HG03520 (cell line): ENCODE data around the gene METTL18.
"Not testable (repeated sequence)": the region's sequence is repeated elsewhere in the genome, so short reads cannot be mapped to it uniquely, and the experiment has no call there.

Experiments used
- ATAC-seq: cut with Tn5 transposase; IDR thresholded peaks from one replicate; pipeline ENCODE4 v1.9.1; 2021; ENCODE audit warnings: mild to moderate bottlenecking, moderate library complexity; ENCODE audit not compliant: unreplicated experiment

METTL18 gene

DNA sequence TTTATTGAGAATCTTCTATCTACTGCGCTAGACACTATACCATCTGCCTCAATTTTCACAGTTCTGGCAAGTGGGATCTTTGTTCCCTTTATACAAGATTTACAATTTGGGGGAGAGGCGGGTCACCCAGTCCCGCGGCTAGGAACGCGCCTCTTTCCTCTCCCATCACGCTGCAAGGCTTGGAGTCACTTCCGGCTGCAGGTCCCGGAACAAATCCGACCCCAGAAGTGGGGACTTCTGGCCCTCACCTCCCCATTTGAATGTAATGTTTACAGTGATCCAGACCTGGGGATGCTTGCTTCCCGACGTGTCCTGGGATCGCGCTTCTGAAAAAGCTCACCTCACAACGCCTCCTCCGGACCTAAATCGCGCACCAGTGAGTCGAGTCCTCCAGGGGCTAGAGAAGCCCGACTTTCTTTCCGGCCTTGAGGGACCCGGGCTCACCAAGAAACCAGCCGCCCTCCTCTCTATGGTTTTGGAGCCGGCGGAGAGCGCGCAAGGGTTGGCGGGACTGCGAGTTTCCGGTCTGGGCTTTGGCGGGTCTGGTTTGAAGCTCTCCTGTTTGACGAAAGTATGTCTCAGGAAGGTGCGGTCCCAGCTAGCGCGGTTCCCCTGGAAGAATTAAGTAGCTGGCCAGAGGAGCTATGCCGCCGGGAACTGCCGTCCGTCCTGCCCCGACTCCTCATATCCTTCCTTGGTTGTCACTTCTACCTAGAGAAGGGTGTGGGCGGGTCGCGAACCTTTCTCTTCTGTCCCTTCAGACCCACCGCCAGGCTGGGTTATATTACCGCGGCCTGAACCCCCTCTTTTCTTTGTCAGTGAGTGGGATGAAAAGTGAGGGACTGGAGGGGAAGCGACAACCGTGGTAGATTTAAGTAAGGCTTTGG lies at the start of gene METTL18:
TSS of gene METTL18 (minus strand) at position 378 of the 887 bp plus-strand sequence. CDS start 1,212 bp downstream, outside the sequence.
- ATAC-seq = peak; percentile 96

DNA sequence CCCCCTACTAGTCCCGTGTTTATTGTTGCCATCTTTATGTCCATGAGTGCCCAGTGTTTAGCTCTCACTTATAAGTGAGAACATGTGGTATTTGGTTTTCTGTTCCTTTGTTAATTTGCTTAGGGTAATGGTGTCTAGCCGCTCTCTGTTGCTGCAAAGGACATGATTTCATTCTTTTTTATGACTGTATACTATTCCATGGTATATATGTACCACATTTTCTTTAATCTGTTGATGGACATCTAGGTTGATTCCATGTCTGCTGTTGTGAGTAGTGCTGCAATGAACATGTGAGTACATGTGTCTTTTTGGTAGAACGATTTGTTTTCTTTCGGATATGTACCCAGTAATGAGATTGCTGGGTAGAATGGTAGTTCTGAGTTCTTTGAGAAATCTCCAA lies 44.2 kb upstream of the METTL18 start:
- no peak for ATAC-seq

DNA sequence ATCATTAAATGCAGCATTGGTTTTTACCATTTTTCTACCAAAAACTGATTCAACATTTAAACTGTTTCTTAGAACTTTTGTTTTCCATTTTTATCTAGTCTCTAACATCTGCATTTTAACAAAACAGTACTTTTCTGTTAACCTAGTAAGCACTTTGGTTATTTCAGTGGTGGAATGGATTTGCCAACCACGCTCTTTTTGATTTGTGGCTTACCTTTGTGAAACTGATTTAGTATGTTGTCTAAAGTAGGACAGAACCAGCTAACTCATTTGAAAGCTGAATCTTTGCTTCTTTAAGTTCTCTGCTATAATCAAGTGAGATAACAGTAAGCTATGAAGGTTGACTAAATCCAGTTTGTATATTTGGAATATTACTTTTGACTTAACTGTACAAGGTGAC lies 41.5 kb upstream of the METTL18 start:
- no peak for ATAC-seq

DNA sequence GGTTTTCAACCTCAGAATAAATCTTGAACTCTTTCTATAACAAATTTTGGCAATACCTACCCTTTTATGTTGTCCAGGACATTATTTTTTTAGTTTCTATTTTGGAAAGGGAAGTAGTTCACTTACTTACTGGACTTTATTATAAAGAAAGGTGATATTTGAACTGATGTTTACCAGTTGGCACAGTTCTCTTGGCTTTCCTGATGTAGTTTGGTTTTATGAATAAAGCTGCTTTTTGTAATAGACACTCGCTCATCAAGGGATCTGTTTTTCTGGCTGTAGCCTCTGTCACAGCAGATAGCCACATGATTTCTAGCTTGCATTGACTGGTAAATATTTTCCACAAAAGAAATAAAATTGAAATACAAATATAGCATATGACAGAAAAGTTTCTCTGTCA lies 40.9 kb upstream of the METTL18 start:
- ATAC-seq = no peak

DNA sequence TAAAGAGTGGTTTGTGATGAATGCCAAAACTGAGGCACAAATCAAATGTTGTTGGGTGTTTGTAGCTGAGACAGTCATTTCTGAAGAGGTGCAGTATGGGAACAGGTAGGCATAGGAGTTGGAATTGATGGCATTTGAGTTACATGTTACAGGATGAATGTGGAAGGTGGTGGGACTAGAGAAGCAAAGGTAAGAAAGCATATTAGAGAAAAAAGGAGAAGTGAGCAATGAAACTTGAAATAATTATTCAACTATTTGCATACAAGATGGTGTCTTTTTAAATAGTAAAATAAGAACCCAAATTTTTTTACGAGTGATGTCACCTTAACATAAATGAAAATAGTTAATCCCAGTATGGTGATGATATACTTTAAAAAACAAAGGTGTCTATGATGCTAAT lies 40.2 kb upstream of the METTL18 start:
- no peak for ATAC-seq

DNA sequence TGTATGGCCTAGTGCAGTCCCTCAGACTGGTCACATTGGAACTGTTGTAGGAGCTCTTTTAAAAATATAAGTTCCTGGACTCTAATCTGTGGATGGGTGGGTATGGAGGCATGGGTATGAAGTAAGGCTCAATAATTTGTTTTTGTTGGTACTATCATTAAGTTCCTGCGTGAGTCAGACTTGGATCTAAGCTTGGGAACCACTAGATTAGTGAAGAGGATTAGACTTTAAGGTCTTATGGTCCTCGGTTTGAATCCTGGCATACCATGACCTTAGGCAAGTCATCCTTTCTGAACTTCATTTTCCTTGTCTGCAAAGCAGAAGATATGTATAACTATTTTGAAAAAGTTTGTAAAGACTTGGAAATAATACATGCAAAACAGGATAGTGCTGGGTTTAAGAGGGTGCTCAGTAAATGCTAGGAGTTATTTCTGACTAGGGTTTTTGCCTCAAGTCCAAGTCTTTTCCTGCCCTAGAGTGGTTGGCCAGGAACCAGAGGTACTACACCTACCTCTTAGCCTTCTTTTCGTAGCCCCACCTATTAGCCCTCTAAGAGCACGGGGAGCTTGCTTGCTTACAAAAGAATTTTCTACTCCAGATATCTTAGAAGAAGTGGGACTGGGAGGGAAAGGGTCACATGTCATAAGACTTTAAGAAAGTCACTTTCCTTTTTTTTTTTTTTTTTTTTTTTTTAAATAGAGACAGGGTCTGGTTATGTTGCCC lies 38.6 kb upstream of the METTL18 start:
- no peak for ATAC-seq

DNA sequence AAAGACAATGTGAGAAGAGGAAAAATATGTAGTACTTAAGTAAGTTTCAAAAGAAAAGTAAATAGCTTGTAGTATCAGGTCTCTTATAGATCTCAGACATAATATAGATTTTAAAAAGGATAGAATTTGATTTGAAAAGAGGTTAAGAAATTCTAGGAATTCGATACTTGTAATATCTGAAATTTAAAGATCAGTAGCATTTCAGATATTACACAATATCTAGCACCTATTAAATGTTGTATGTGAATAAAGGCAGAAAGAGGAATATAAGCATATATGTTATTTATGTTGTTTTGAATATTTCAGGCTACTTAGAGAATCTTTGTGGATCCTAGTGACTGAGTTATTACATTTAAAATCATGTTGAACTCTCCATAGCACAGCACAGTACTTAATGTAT lies 35.0 kb upstream of the METTL18 start:
- no peak for ATAC-seq

DNA sequence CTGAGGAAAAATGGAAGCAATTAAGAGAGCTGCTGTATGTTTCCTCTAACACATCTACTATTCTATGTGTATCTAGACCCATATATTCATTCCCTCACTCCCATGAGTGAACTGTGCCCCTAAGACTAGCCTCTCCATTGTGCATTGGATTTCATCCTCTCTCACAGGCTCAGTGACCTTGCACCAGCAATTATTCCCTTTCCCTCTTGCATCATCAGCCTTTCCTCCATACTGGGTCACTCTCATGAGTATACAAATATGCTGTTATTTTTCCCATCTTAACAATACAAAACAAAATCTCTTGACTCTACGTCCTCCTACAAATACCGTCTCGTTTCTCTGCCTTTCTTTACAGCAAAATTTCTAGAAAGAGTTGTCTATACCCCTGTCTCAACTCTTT lies 29.4 kb upstream of the METTL18 start:
- ATAC-seq = no peak

DNA sequence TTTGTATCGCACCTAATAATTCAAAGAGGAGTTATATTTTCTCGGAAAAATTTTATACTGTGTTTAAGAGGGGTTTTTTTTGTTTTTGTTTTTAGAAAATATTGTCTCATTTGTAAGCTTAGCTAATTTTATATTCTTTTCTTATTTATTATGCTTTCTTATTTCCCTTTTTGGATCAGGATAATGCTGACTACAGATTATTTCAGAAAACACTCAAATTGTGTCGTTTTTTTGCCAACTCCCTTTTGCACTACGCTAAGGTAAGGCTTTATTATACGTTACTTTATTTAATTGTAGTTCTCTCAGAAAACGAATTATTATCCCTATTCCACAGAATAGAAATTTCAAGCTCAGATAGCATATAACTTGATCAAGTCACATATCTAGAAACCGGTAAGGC lies 26.8 kb upstream of the METTL18 start:
- ATAC-seq = no peak

DNA sequence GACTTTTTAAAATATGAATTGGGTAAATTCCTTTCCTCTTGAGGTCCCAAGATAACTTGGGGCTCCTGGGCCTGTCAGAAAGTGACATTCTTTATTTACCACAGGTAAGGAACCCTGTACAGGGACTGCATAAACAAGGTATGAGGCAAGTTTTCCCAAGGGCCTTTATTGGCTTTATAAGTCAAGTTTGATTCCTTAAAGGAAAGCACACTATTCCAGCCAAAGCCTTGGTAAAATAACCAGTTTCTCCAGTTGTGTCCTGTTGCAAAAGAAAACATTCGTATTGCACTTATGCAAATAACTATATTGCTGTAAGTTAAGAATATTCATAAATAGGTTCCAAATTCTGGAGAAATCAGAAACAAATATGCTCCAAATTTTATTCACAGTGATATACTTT lies 21.9 kb upstream of the METTL18 start:
- ATAC-seq = no peak

DNA sequence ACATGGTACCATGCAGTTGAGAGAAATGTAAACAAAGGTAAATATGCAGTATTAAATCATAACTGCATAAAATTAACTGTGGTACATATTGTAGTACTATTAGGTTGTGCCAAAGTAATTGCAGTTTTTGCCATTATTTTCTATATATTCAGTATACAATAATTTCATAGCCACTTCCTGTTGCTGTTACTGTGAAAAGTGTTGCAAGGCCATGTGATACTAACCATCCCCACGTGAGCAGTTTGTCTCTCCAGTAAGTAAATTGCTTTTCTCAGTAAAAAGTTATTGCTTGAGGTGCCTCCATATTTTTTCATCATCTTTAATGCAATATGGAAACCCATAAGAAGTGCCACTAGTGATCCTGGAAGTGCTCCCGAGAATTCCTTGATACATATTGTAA lies 19.6 kb upstream of the METTL18 start:
- ATAC-seq = no peak

DNA sequence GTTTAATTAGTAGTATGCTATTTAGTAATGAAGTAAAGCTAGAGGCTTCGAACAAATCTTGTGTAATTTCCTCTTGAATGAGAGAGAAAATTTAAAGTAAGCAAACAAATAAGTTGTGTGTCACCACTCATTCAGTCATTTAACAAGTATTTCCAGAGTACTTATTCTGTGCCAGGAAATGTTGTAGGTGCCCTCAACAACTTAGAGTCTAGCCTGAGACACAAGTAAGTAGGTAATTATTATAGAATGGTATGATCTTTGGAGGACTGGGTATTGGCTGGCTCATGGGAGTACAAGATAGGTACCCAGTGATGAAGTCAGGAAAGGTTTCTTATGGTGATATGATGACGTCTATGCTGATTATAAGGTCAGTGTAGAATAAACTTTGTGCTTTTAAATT lies 17.4 kb upstream of the METTL18 start:
- no peak for ATAC-seq

DNA sequence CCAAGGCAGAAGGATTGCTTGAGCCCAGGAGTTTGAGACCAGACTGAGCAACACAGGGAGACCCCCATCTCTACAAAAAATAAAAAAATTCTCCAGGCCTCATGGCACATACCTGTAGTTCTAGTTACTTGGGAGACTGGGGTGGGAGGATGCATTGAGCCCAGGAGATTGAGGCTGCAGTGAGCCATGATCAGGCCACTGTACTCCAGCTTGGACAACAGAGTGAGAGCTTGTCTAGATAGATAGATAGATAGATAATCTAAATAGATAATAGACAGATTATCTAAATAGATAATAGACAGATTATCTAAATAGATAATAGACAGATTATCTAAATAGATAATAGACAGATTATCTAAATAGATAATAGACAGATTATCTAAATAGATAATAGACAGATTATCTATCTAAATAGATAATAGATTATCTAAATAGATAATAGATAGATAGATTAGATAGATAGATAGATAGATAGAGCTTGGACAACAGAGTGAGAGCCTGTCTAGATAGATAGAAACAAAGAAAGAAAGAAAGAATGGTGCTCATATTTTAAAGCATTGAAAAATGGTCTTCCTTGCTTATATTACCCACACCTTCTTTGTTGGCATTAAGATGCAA lies 16.8 kb upstream of the METTL18 start:
- ATAC-seq = not testable (repeated sequence)

DNA sequence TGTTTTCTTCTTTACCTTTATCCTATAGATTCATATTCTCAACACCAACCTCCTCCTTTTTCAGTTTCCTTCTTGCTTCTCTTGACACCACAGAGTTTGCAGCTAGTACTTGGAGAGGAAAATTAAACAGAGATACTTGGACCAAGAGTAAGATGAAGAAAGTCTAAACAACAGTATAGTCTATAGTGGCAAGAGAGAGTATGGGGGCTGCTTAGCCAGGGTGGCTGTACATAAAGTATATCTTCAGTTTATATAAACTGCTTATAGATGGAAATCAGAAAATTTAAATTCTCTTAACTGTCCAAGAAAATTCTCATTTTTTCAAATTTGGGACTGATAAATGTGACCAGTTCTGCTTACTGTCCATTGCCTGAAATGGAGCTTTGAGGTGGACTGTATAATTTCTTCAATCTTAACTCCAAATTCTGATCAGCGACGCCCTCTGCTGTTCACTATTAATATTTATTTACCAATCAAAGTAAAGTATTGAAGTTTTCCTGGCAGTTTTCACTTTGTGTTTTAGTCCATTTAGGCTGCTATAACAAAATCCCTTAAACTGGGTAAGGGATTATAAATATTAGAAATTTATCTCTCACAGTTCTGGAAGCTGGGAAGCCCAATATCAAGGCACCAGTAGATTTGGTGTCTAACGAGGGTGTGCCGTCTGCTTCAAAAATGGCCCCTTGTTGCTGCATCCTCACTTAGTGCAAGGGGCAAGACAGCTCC lies 14.8 kb upstream of the METTL18 start:
- ATAC-seq = no peak

DNA sequence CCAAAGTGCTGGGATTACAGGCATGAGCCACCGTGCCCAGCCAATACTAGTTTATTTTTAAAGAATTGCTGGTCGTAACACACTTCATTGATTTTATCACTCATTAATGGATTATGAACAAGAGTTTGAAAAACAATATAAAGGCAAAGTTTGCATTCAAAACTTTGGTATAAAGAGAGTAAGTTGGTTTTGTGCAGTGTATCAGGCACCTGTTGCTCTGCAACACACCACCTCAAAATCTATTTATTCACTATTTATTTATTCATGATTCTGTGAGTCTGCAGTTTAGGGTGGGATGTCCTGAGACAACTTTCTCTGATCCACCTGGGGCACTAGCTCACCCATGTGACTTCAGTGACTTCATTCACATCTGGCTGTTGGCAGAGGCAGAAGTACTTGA lies 10.2 kb upstream of the METTL18 start:
- no peak for ATAC-seq

DNA sequence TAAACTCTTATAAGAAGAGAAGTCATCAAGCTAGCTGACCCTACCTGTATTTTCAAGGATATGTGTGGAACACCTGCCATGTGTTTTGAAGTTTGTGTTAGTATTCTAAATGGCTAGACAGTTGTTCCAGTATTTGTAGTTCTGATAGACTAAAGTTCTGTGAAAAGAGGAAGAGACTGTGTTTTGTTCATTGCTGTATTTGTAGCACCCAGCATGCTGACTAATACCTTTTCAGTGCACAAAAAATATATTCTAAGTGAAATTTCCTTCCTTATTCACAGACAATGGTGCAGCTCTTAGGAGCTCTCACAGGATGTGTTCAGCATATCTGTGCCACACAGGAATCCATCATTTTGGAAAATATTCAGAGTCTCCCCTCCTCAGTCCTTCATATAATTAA lies 8.2 kb upstream of the METTL18 start:
- ATAC-seq = no peak

DNA sequence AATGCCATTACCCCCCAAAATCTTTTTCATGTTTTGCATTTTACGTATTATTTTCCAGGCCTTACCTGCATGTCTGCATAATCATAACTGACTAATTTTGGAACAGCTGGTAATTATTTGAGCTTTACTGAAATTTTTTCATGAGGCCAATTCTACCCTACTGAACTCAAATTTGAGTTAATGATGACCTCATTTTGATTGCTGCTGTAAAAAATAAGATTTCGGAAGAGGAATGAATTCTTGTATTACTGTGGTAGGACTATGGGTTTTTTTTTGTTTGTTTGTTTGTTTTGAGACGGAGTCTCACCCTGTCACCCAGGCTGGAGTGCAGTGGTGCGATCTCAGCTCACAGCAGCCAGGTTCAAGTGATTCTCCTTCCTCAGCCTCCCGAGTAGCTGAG lies 2.6 kb upstream of the METTL18 start:
- no peak for ATAC-seq

DNA sequence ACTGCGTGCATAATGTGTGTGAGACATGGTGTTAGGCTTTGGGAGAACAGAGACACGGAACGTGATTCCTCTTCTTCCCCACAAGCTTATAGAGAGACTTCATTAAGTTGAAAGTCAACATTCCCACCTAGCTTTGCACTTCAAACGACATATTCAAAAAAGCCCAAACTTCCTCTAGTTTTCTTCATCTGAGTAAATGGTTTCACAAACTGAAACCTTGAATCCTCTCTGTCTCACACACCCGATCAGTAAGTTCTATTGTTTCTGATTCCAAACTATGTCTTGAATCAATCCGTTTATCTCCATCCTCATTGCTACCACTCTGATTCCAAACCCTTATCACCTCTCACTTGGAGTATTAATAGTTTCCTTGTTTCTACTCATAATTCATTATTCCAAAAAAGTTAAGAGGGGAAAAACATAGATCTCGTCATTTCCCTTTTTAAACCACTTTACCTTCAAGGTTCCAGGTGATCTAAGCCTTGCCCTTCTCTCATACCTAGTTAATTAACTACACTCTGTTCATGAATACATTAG lies 1.6 kb upstream of the METTL18 start:
- no peak for ATAC-seq

DNA sequence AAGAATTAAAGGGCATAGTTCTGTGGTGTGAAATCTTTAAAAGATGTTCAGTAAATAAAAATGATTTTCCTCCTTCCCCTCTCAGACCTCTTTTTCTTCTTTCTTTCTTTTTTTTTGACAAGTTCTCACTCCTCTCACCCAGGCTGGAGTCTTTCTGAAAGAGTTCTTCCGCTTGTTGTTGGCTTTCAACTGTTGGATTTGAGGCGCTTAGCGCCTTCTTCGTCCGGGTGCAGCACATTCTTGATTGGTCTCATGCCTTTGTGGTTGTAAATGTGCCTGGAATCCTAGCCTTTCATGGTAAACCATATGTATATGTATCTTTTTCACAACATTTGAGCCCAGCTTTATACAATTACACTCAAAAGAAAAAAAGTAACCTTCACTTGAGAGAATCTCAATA lies 980 bp upstream of the METTL18 start:
- ATAC-seq = no peak

DNA sequence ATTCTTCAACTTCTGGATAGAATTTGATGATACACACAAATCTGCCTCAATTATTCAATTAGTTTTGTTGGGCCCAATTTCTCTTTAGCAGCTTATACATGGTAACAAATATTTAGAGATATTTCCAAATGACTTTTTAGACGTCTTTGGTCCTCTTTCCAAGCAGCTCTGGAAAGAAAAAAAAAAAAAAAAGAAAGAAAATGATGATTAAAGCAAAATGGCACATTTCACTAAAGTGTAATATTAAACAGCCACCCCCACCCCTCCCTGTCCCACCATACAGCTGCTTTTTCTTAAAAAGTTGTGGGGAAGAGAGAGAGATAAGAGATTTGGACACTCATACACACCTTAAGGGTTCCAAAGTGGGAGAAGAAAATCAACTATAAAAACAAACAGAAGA lies 977 bp downstream of the METTL18 start:
- ATAC-seq = no peak

DNA sequence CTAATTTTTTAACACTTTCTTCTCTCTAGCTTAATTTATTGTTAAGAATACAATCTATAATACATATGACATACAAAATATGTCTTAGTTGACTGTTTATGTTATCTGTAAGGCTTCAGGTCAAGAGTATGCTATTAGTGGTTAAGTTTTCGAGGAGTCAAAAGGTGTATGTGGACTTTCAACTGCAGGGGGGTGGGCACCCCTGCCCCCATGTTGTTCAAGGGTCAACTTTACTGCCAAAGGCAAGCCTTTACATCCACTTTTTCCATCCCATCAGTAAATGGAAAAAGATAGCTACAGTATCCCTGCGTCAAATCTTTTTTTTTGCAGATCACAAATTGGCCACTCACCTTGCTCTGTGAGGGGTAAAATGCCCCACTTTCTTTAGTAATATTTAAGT lies 6.3 kb downstream of the METTL18 start:
- no peak for ATAC-seq
